K562 (cell line): Measurements from ENCODE around the gene MADCAM1. TPM values are rescaled to one million over a fixed set of nuclear protein-coding genes. Genes with fewer than 3 reads are reported as not detected.

Experiments
- GTF3C2 ChIP-seq: IDR thresholded peaks from 3 replicates; pipeline ENCODE4 v1.6.1; 2011; ENCODE audit warnings: borderline replicate concordance, mild to moderate bottlenecking, moderate library complexity; ENCODE audit not compliant: insufficient read length; ENCODE audit errors: extremely low read depth
- HINFP ChIP-seq: fragments of 450-650 bp; conservative IDR thresholded peaks from 2 replicates; pipeline ENCODE4 v1.6.1; 2016; ENCODE audit warnings: missing genetic modification characterization, low read depth, mild to moderate bottlenecking, control low read depth, missing compliant biosample characterization
- KAT2B ChIP-seq: IDR thresholded peaks from one replicate; pipeline ENCODE4 v1.6.1; 2012; ENCODE audit warnings: low read depth, mild to moderate bottlenecking, control low read depth, inconsistent platforms, low read length, moderate library complexity
- KDM1A ChIP-seq, 2 experiments: fragments of 450-650 bp; IDR thresholded peaks; 2 replicates each; pipeline ENCODE4 v1.6.1; 2016; ENCODE audit warnings: mild to moderate bottlenecking in 2 of 2
- KHSRP ChIP-seq: fragments of 450-650 bp; IDR thresholded peaks from 2 replicates; pipeline ENCODE4 v1.6.1; 2017
- KLF16 ChIP-seq: IDR thresholded peaks from 2 replicates; pipeline ENCODE4 v1.6.1; 2016; ENCODE audit warnings: antibody characterized with exemption
- MCM3 ChIP-seq: fragments of 450-650 bp; IDR thresholded peaks from 2 replicates; pipeline ENCODE4 v1.6.1; 2016
- NBN ChIP-seq: fragments of 450-650 bp; IDR thresholded peaks from 2 replicates; pipeline ENCODE4 v1.6.1; 2016; ENCODE audit warnings: low read depth, mild to moderate bottlenecking
- NFYB ChIP-seq: IDR thresholded peaks from 2 replicates; pipeline ENCODE4 v1.6.1; 2011; ENCODE audit warnings: mild to moderate bottlenecking, moderate library complexity; ENCODE audit not compliant: insufficient read length; ENCODE audit errors: extremely low read depth
- OTX1 ChIP-seq: fragments of 450-650 bp; formaldehyde crosslinking; IDR thresholded peaks from 2 replicates; pipeline ENCODE4 v1.4.0; 2022; ENCODE audit warnings: mild to moderate bottlenecking
- RCOR1 ChIP-seq, 2 experiments: IDR thresholded peaks; 2 replicates each; pipeline ENCODE4 v1.6.1; 2012; ENCODE audit warnings: low read depth in 2 of 2, low read length in 2 of 2, borderline replicate concordance in 1 of 2, improper control_type of control experiment in 1 of 2
- RNF2 ChIP-seq: sonication (generic); IDR thresholded peaks from 2 replicates; pipeline ENCODE4 v1.6.1; 2016
- SIRT6 ChIP-seq: IDR thresholded peaks from one replicate; pipeline ENCODE4 v1.6.1; 2012; ENCODE audit warnings: low read depth, mild to moderate bottlenecking, control low read depth, inconsistent platforms, low read length, moderate library complexity
- SREBF1 ChIP-seq: fragments of 150-350 bp; IDR thresholded peaks from 2 replicates; pipeline ENCODE4 v1.6.1; 2014; ENCODE audit warnings: antibody characterized with exemption, low read depth, low read length, borderline replicate concordance
- TAF7 ChIP-seq: fragments of 450-650 bp; IDR thresholded peaks from 2 replicates; pipeline ENCODE4 v1.6.1; 2016; ENCODE audit warnings: missing genetic modification characterization, missing compliant biosample characterization
- ZNF212 ChIP-seq: fragments of 450-650 bp; formaldehyde crosslinking; IDR thresholded peaks from 2 replicates; pipeline ENCODE4 v1.4.0; 2020; ENCODE audit warnings: mild to moderate bottlenecking
- ZNF217 ChIP-seq: sonication (generic); formaldehyde crosslinking; IDR thresholded peaks from 2 replicates; pipeline ENCODE4 v1.8.0; 2022; ENCODE audit warnings: mild to moderate bottlenecking, missing genetic modification reagents
- ZNF280A ChIP-seq: fragments of 450-650 bp; IDR thresholded peaks from 2 replicates; pipeline ENCODE4 v1.6.1; 2018; ENCODE audit warnings: mild to moderate bottlenecking, low read depth; ENCODE audit not compliant: partially characterized antibody
- ZNF76 ChIP-seq: fragments of 250-450 bp; sonication (Bioruptor Pico); IDR thresholded peaks from 2 replicates; pipeline ENCODE4 v1.4.0; 2020; ENCODE audit warnings: mild to moderate bottlenecking, moderate library complexity, borderline replicate concordance
- ZNF764 ChIP-seq: fragments of 250-450 bp; sonication (Bioruptor Pico); IDR thresholded peaks from 2 replicates; pipeline ENCODE4 v1.4.0; 2020; ENCODE audit warnings: low read depth, mild to moderate bottlenecking, moderate library complexity
- polyA plus RNA-seq, 8 experiments: library from polyadenylated mRNA; depleted of rRNA in 4 of 8; stranded (reverse) in 5 of 8; unstranded in 3 of 8; fragments of >200 nt; fragmentation: Nextera tagmentation in 2 of 8; fragmentation: Illumina TruSeq in 1 of 8; extraction: Ambion mirVana in 2 of 8; extraction: Trizol in 1 of 8; gene quantifications; 2 replicates each; pipeline versions ENCODE4 v1.2.1 to v1.2.3, GENCODE V29; 2011 to 2014; ENCODE audit warnings: inconsistent platforms in 1 of 8, missing spikeins in 1 of 8
- total RNA-seq, 7 experiments: library from RNA; depleted of rRNA in 6 of 7; stranded (reverse); fragments of >200 nt in 6 of 7; fragmentation: Illumina TruSeq in 2 of 7; extraction: Trizol in 2 of 7; gene quantifications; 2 replicates each; pipeline versions ENCODE4 v1.2.1 to v1.2.3, GENCODE V29; 2011 to 2021; ENCODE audit warnings: low replicate concordance in 1 of 7
- TF ChIP-seq, protein P1 (sequence below): sonication (generic); formaldehyde crosslinking; IDR thresholded peaks from 2 replicates; pipeline ENCODE4 v1.8.0; 2022; ENCODE audit warnings: missing genetic modification reagents, mild to moderate bottlenecking, borderline replicate concordance

MADCAM1 gene
- total and polyA plus RNA-seq, 9 of the 15 experiments (the other 6 are each of a cell fraction or from before 2014, with no cell fraction given) = 0.09 to 0.36 (median 0.09) TPM; not detected in 6

GRCh38 chr19:495402-496111 lies 729 bp upstream of the MADCAM1 start (continued):
- TF ChIP-seq, protein P1, sequence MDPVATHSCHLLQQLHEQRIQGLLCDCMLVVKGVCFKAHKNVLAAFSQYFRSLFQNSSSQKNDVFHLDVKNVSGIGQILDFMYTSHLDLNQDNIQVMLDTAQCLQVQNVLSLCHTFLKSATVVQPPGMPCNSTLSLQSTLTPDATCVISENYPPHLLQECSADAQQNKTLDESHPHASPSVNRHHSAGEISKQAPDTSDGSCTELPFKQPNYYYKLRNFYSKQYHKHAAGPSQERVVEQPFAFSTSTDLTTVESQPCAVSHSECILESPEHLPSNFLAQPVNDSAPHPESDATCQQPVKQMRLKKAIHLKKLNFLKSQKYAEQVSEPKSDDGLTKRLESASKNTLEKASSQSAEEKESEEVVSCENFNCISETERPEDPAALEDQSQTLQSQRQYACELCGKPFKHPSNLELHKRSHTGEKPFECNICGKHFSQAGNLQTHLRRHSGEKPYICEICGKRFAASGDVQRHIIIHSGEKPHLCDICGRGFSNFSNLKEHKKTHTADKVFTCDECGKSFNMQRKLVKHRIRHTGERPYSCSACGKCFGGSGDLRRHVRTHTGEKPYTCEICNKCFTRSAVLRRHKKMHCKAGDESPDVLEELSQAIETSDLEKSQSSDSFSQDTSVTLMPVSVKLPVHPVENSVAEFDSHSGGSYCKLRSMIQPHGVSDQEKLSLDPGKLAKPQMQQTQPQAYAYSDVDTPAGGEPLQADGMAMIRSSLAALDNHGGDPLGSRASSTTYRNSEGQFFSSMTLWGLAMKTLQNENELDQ (CRISPR knock-in tag) = no peak
- TF ChIP-seq NFYB (no peak), NBN (0 out of 2 replicates have a peak, but pooled peaks have one; percentile 31), KDM1A (IDR thresholded peaks at IDR 0.05) (peak; percentile 60 to 79; a peak in 3 of 4 replicates), KHSRP (no peak), TAF7 (tag) (no peak), GTF3C2 (peak; percentile 49), ZNF280A (peak; percentile 20), RCOR1 (IDR thresholded peaks at IDR 0.05; ENCODE audit: borderline replicate concordance in 1 of 2, low read depth in 2 of 2, low read length in 2 of 2) (no peak), KLF16 (peak; percentile 54; the same call in 1 of the 2 replicates), MCM3 (no peak), ZNF764 (CRISPR knock-in tag) (no peak), KAT2B (no peak), HINFP (tag) (no peak), ZNF217 (CRISPR knock-in tag) (no peak), ZNF76 (CRISPR knock-in tag) (no peak), SIRT6 (no peak), SREBF1 (no peak), ZNF212 (CRISPR knock-in tag) (no peak), RNF2 (no peak), OTX1 (no peak)
